ENCODE measurements around the gene RWDD1.

GRCh38 chr6:116553451-116553850 is 17.9 kb upstream of the RWDD1 start, which contains the start of gene CALHM4:
- TF ChIP-seq CTCF (IDR thresholded peaks at IDR 0.05; ENCODE audit: low read depth, low read length, poor library complexity, severe bottlenecking): no peak
- no peak for TF ChIP-seq EZH2phosphoT487 (IDR thresholded peaks at IDR 0.05; ENCODE audit: borderline replicate concordance, low read length)
